Keratinocyte (primary cell): ENCODE data around the gene SLC1A6. TPM values are rescaled to one million over a fixed set of nuclear protein-coding genes. Genes with fewer than 3 reads are reported as not detected.
A peak's percentile ranks its signal among the peaks of the same experiment; 100 is the strongest.

Experiments used
- DNase-seq: peaks from one replicate; pipeline ENCODE4 v3.0.0-alpha.2; 2011; ENCODE audit warnings: low read depth, missing footprints, low spot score
- FAIRE-seq: peaks from 2 replicates; lab custom pipeline; 2011; peaks lifted over from hg19 to GRCh38; lab: Jason Lieb, UNC
- H2AFZ ChIP-seq: 2 replicates; pipeline ENCODE4 v1.6.0; 2012; ENCODE audit warnings: low read length, control low read depth, inconsistent platforms; ENCODE audit not compliant: control insufficient read depth
- H3K27ac ChIP-seq: 2 replicates; pipeline ENCODE4 v1.5.1; 2011; ENCODE audit warnings: low read length; ENCODE audit not compliant: control insufficient read depth, insufficient read depth
- H3K27me3 ChIP-seq: 3 replicates; pipeline ENCODE4 v1.6.0; 2011; ENCODE audit warnings: low read length; ENCODE audit not compliant: control insufficient read depth, insufficient read depth; ENCODE audit errors: extremely low read depth
- H3K36me3 ChIP-seq, 2 experiments: 2 replicates in 1 of 2; 3 replicates in 1 of 2; pipeline ENCODE4 v1.5.1; 2011; ENCODE audit warnings: low read length in 2 of 2, mild to moderate bottlenecking in 1 of 2; ENCODE audit not compliant: control insufficient read depth in 2 of 2, insufficient read depth in 2 of 2; ENCODE audit errors: extremely low read depth in 1 of 2
- H3K4me1 ChIP-seq: 3 replicates; pipeline ENCODE4 v1.5.1; 2011; ENCODE audit warnings: low read length; ENCODE audit not compliant: control insufficient read depth, insufficient read depth; ENCODE audit errors: extremely low read depth
- H3K4me2 ChIP-seq: 3 replicates; pipeline ENCODE4 v1.6.0; 2011; ENCODE audit warnings: low read depth, low read length; ENCODE audit not compliant: control insufficient read depth, insufficient read depth; ENCODE audit errors: extremely low read depth
- H3K4me3 ChIP-seq, 3 experiments: fragments of 200-600 bp in 1 of 3; sonication (generic) in 1 of 3; 2 replicates in 2 of 3; 3 replicates in 1 of 3; pipeline ENCODE4 v1.5.1; 2011 to 2016; ENCODE audit warnings: low read length in 3 of 3, mild to moderate bottlenecking in 3 of 3, control low read depth in 2 of 3, inconsistent platforms in 1 of 3, low read depth in 1 of 3, mixed read lengths in 1 of 3, mixed run types in 1 of 3, moderate library complexity in 1 of 3; ENCODE audit not compliant: control insufficient read depth in 2 of 3, insufficient read depth in 2 of 3; ENCODE audit errors: extremely low read depth in 1 of 3
- H3K79me2 ChIP-seq: 2 replicates; pipeline ENCODE4 v1.6.0; 2012; ENCODE audit warnings: low read length; ENCODE audit not compliant: control insufficient read depth, insufficient read depth
- H3K9ac ChIP-seq: 3 replicates; pipeline ENCODE4 v1.6.0; 2011; ENCODE audit warnings: low read length; ENCODE audit not compliant: control insufficient read depth, insufficient read depth; ENCODE audit errors: extremely low read depth
- H3K9me1 ChIP-seq: 3 replicates; pipeline ENCODE4 v1.6.0; 2011; ENCODE audit warnings: low read length; ENCODE audit not compliant: control insufficient read depth, insufficient read depth; ENCODE audit errors: extremely low read depth
- H3K9me3 ChIP-seq: 2 replicates; pipeline ENCODE4 v1.5.1; 2012; ENCODE audit warnings: low read depth, low read length; ENCODE audit not compliant: control insufficient read depth
- H4K20me1 ChIP-seq: 3 replicates; pipeline ENCODE4 v1.6.0; 2011; ENCODE audit warnings: low read length; ENCODE audit not compliant: control insufficient read depth, insufficient read depth; ENCODE audit errors: extremely low read depth
- CTCF ChIP-seq, 3 experiments: IDR thresholded peaks in 1 of 3; conservative IDR thresholded peaks in 1 of 3; optimal IDR thresholded peaks in 1 of 3; 2 replicates in 2 of 3; 3 replicates in 1 of 3; pipeline versions ENCODE3 to v1.5.1; 2011; ENCODE audit warnings: low read length in 3 of 3, mild to moderate bottlenecking in 3 of 3, moderate library complexity in 2 of 3, control low read depth in 1 of 3, inconsistent platforms in 1 of 3; ENCODE audit not compliant: insufficient read depth in 2 of 3; ENCODE audit errors: extremely low read depth in 1 of 3
- EZH2 ChIP-seq: IDR thresholded peaks from one replicate; pipeline ENCODE4 v1.6.1; 2012; ENCODE audit warnings: inconsistent platforms, mild to moderate bottlenecking, low read length, moderate library complexity
- dilution Hi-C: fragments of 300-500 bp; cut with MboI; formaldehyde crosslinking; loops from one replicate; pipeline ENCODE4 v1.7.0; 2020; ENCODE audit warnings: low sequenced_read_pairs; ENCODE audit not compliant: extremely low pct_ligation_motif_present
- polyA plus RNA-seq, 5 experiments: library from polyadenylated mRNA; depleted of rRNA in 3 of 5; stranded (reverse) in 3 of 5; stranded (forward) in 1 of 5; unstranded in 1 of 5; fragments of >200 nt; gene quantifications; 1 replicate in 1 of 5; 2 replicates in 3 of 5; 3 replicates in 1 of 5; pipeline versions ENCODE4 v1.2.1 to v1.2.3, GENCODE V29; 2011 to 2012; ENCODE audit warnings: missing spikeins in 2 of 5, low read depth in 1 of 5, low replicate concordance in 1 of 5

SLC1A6 gene
- polyA plus RNA-seq, 1 donor (not counting 4 experiments of a cell fraction or from before 2014, with no cell fraction given), result 0.96 TPM

- H3K27ac ChIP-seq, result no peak overlapping the region
- dilution Hi-C loops, result no loop called here
- H3K4me3 ChIP-seq, result no peak overlapping the region
- no peaks in the 10 kb centered on the region for H3K4me1 ChIP-seq
- no peaks in the 10 kb centered on the region for H3K27me3 ChIP-seq
- no peak overlapping the region for H2AFZ ChIP-seq
- H3K79me2 ChIP-seq, result no peaks in the 10 kb centered on the region
- no peak overlapping the region for H3K4me2 ChIP-seq
- H3K9me3 ChIP-seq, result no peaks in the 10 kb centered on the region
- FAIRE-seq (no peak), DNase-seq (no peak)
- H4K20me1 ChIP-seq, result no peaks in the 10 kb centered on the region
- no peaks in the 10 kb centered on the region for H3K9me1 ChIP-seq
- H3K36me3 ChIP-seq, result no peaks in the 10 kb centered on the region
- TF ChIP-seq EZH2 (no peak), CTCF (optimal IDR thresholded peaks at IDR 0.05 in 1 of 3, IDR thresholded peaks at IDR 0.05 in 1 of 3, conservative IDR thresholded peaks at IDR 0.05 in 1 of 3; ENCODE audit: extremely low read depth in 1 of 3, insufficient read depth in 2 of 3, low read length in 3 of 3) (no peak)
- no peak overlapping the region for H3K9ac ChIP-seq
Measured at GRCh38 chr19:14933506-14933905, 46.2 kb downstream of the SLC1A6 start.

GRCh38 chr19:14916848-14917247 is 62.8 kb downstream of the SLC1A6 start:
- Histone ChIP-seq H3K36me3 (no peaks in the 10 kb centered on the region), H3K27me3 (no peaks in the 10 kb centered on the region), H3K9me3 (no peaks in the 10 kb centered on the region), H2AFZ (no peak overlapping the region), H3K4me2 (no peak overlapping the region), H3K9ac (no peak overlapping the region), H3K9me1 (no peaks in the 10 kb centered on the region), H3K4me1 (no peaks in the 10 kb centered on the region), H3K79me2 (no peaks in the 10 kb centered on the region), H4K20me1 (no peaks in the 10 kb centered on the region), H3K27ac (no peak overlapping the region), H3K4me3 (no peak overlapping the region)
- FAIRE-seq (no peak), DNase-seq (no peak)
- TF ChIP-seq CTCF (optimal IDR thresholded peaks at IDR 0.05 in 1 of 3, IDR thresholded peaks at IDR 0.05 in 1 of 3, conservative IDR thresholded peaks at IDR 0.05 in 1 of 3; ENCODE audit: extremely low read depth in 1 of 3, insufficient read depth in 2 of 3, low read length in 3 of 3), result peak in 2 of 3 experiments; percentile 31 to 54
- TF ChIP-seq EZH2, result no peak
- dilution Hi-C loops, result no loop called here
